Measurements from ENCODE around the gene CHD9NB. TPM values are rescaled to one million over a fixed set of nuclear protein-coding genes. Genes with fewer than 3 reads are reported as not detected.
A peak's percentile ranks its signal among the peaks of the same experiment; 100 is the strongest.
"Not testable (repeated sequence)": the region's sequence is repeated elsewhere in the genome, so short reads cannot be mapped to it uniquely, and the experiment has no call there.

The CHD9NB gene
- total RNA-seq, 2 donors from 2014 or later, result 4.3 to 26.7 TPM

- Histone ChIP-seq H3K4me1 (replicated peaks) (peaks cover 10% of the 10 kb centered on the region), H3K4me3 (no peak overlapping the region)
These were observed 27.8 kb upstream of the CHD9NB start for GRCh38 chr16:53080345-53081031.

GRCh38 chr16:53078765-53079485, 26.2 kb upstream of the CHD9NB start:
- 89% methylated on average over 6 of the region's 6 CpGs for WGBS
- H3K9me3 ChIP-seq, result no peaks in the 10 kb centered on the region
- no peaks in the 10 kb centered on the region for H3K36me3 ChIP-seq
- H3K27me3 ChIP-seq (replicated peaks; ENCODE audit: insufficient read depth), result no peaks in the 10 kb centered on the region
- intact Hi-C loops (cut with DNase I), result no loop called here
- no peak overlapping the region for H3K4me3 ChIP-seq
- no peak overlapping the region for H3K27ac ChIP-seq
- H3K4me1 ChIP-seq (replicated peaks), result peaks cover 9% of the 10 kb centered on the region
- no peak for TF ChIP-seq POLR2AphosphoS5 (IDR thresholded peaks at IDR 0.05)
- TF ChIP-seq POLR2A (IDR thresholded peaks at IDR 0.05), result no peak
- TF ChIP-seq, protein P1, sequence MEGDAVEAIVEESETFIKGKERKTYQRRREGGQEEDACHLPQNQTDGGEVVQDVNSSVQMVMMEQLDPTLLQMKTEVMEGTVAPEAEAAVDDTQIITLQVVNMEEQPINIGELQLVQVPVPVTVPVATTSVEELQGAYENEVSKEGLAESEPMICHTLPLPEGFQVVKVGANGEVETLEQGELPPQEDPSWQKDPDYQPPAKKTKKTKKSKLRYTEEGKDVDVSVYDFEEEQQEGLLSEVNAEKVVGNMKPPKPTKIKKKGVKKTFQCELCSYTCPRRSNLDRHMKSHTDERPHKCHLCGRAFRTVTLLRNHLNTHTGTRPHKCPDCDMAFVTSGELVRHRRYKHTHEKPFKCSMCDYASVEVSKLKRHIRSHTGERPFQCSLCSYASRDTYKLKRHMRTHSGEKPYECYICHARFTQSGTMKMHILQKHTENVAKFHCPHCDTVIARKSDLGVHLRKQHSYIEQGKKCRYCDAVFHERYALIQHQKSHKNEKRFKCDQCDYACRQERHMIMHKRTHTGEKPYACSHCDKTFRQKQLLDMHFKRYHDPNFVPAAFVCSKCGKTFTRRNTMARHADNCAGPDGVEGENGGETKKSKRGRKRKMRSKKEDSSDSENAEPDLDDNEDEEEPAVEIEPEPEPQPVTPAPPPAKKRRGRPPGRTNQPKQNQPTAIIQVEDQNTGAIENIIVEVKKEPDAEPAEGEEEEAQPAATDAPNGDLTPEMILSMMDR (IDR thresholded peaks at IDR 0.05), result no peak
- DNase-seq (ENCODE audit: low spot score), result no peak

More at GRCh38 chr16:53080345-53081031, 27.8 kb upstream of the CHD9NB start:
- peak; percentile 64 for TF ChIP-seq POLR2AphosphoS5 (IDR thresholded peaks at IDR 0.05)
- TF ChIP-seq, protein P1 (IDR thresholded peaks at IDR 0.05), result no peak
- H3K9me3 ChIP-seq, result no peaks in the 10 kb centered on the region
- H3K27me3 ChIP-seq (replicated peaks; ENCODE audit: insufficient read depth), result no peaks in the 10 kb centered on the region
- peak; percentile 76 for DNase-seq (ENCODE audit: low spot score)
- peak overlapping the region; percentile 62 to 78 for H3K27ac ChIP-seq
- 11% methylated on average over 8 of the region's 8 CpGs for WGBS
- intact Hi-C loops (cut with DNase I), result no loop called here
- no peaks in the 10 kb centered on the region for H3K36me3 ChIP-seq

GRCh38 chr16:53078247-53078646, 25.6 kb upstream of the CHD9NB start:
- no peak for DNase-seq (ENCODE audit: low spot score)
- Histone ChIP-seq H3K9me3 (no peaks in the 10 kb centered on the region), H3K36me3 (no peaks in the 10 kb centered on the region), H3K27me3 (replicated peaks; ENCODE audit: insufficient read depth) (no peaks in the 10 kb centered on the region), H3K4me3 (no peak overlapping the region), H3K27ac (no peak overlapping the region), H3K4me1 (replicated peaks) (peaks cover 9% of the 10 kb centered on the region)
- intact Hi-C loops (cut with DNase I), result no loop called here
- WGBS, result 83% methylated on average over 2 of the region's 2 CpGs
- TF ChIP-seq, protein P1 (IDR thresholded peaks at IDR 0.05), result no peak
- TF ChIP-seq POLR2A (IDR thresholded peaks at IDR 0.05) (no peak), POLR2AphosphoS5 (IDR thresholded peaks at IDR 0.05) (no peak)

DNA sequence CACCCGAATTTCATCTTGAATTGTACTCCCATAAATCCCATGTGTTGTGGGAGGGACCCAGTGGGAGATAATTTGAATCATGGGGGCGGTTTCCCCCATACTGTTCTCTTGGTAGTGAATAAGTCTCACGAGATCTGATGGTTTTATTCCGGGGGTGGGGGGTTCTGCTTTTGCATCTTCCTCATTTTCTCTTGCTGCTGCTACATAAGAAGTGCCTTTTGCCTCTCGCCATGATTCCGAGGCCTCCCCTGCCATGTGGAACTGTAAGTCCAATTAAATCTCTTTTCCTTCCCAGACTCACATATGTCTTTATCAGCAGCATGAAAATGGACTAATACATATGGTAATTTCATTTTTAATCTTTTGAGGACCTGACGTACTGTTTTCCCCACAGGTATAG, 22.8 kb upstream of the CHD9NB start:
- not testable (repeated sequence) for DNase-seq (ENCODE audit: low spot score); H3K4me1 ChIP-seq (replicated peaks)
- 92% methylated on average over 7 of the region's 7 CpGs for WGBS

GRCh38 chr16:53074296-53074695, 21.6 kb upstream of the CHD9NB start:
- WGBS, result 79% methylated on average over 3 of the region's 3 CpGs
- DNase-seq (ENCODE audit: low spot score); intact Hi-C loops (cut with DNase I); H3K36me3 ChIP-seq; H3K9me3 ChIP-seq; H3K4me3 ChIP-seq; H3K27ac ChIP-seq; H3K4me1 ChIP-seq (replicated peaks); H3K27me3 ChIP-seq (replicated peaks; ENCODE audit: insufficient read depth): not testable (repeated sequence)

More for the DNA sequence above, 22.8 kb upstream of the CHD9NB start:
- intact Hi-C loops (cut with DNase I); H3K9me3 ChIP-seq; H3K27me3 ChIP-seq (replicated peaks; ENCODE audit: insufficient read depth); H3K36me3 ChIP-seq; H3K4me3 ChIP-seq; H3K27ac ChIP-seq: not testable (repeated sequence)

GRCh38 chr16:53073022-53073421, 20.3 kb upstream of the CHD9NB start:
- WGBS, result 94% methylated on average over 6 of the region's 6 CpGs
- DNase-seq (ENCODE audit: low spot score), result no peak
- H3K27ac ChIP-seq, result no peak overlapping the region
- no peaks in the 10 kb centered on the region for H3K9me3 ChIP-seq
- no peaks in the 10 kb centered on the region for H3K36me3 ChIP-seq
- no peaks in the 10 kb centered on the region for H3K4me1 ChIP-seq (replicated peaks)
- intact Hi-C loops (cut with DNase I), result no loop called here
- H3K27me3 ChIP-seq (replicated peaks; ENCODE audit: insufficient read depth), result no peaks in the 10 kb centered on the region
- no peak overlapping the region for H3K4me3 ChIP-seq
- TF ChIP-seq POLR2A (IDR thresholded peaks at IDR 0.05) (no peak), POLR2AphosphoS5 (IDR thresholded peaks at IDR 0.05) (no peak)
- TF ChIP-seq, protein P1 (IDR thresholded peaks at IDR 0.05), result no peak

Data from prostate gland (tissue), 2 donors.